ENCODE results near the gene TTLL13. TPM values are rescaled to one million over a fixed set of nuclear protein-coding genes. Genes with fewer than 3 reads are reported as not detected.

Gene TTLL13
- total and polyA plus RNA-seq, 2 experiments from 2014 or later = not detected

- DNase-seq (ENCODE audit: low spot score) = peak; percentile 17
- peak overlapping the region; percentile 78 for H3K4me2 ChIP-seq
- TF ChIP-seq EZH2phosphoT487 (IDR thresholded peaks at IDR 0.05; ENCODE audit: low read depth, severe bottlenecking, unreplicated experiment) = no peak
- no peak for TF ChIP-seq EZH2 (IDR thresholded peaks at IDR 0.05; ENCODE audit: borderline replicate concordance)
- TF ChIP-seq, protein P1, sequence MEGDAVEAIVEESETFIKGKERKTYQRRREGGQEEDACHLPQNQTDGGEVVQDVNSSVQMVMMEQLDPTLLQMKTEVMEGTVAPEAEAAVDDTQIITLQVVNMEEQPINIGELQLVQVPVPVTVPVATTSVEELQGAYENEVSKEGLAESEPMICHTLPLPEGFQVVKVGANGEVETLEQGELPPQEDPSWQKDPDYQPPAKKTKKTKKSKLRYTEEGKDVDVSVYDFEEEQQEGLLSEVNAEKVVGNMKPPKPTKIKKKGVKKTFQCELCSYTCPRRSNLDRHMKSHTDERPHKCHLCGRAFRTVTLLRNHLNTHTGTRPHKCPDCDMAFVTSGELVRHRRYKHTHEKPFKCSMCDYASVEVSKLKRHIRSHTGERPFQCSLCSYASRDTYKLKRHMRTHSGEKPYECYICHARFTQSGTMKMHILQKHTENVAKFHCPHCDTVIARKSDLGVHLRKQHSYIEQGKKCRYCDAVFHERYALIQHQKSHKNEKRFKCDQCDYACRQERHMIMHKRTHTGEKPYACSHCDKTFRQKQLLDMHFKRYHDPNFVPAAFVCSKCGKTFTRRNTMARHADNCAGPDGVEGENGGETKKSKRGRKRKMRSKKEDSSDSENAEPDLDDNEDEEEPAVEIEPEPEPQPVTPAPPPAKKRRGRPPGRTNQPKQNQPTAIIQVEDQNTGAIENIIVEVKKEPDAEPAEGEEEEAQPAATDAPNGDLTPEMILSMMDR (IDR thresholded peaks at IDR 0.05; ENCODE audit: poor library complexity) = no peak
- H3K9me3 ChIP-seq (ENCODE audit: low read depth) = no peaks in the 10 kb centered on the region
- H2AFZ ChIP-seq = peak overlapping the region; percentile 75
- peak overlapping the region; percentile 96 for H3K27ac ChIP-seq
- no peaks in the 10 kb centered on the region for H3K36me3 ChIP-seq (replicated peaks; ENCODE audit: insufficient read depth, low read depth)
- no peaks in the 10 kb centered on the region for H3K9me2 ChIP-seq (replicated peaks; ENCODE audit: insufficient read depth)
- WGBS (ENCODE audit: low lambda C conversion rate, missing lambda C conversion rate) = 73% methylated on average over 4 of the region's 4 CpGs
- peaks cover 3% of the 10 kb centered on the region for H4K20me1 ChIP-seq (ENCODE audit: insufficient read depth, poor library complexity, severe bottlenecking)
- no peaks in the 10 kb centered on the region for H3K27me3 ChIP-seq
- peaks cover 29% of the 10 kb centered on the region for H3K79me2 ChIP-seq
- H3K4me1 ChIP-seq (ENCODE audit: insufficient read depth) = no peaks in the 10 kb centered on the region
- no peak overlapping the region for H3K4me3 ChIP-seq
These were observed 15.3 kb downstream of the TTLL13 start for GRCh38 chr15:90264671-90265070.

GRCh38 chr15:90265271-90266060, 16.1 kb downstream of the TTLL13 start, which contains the start of gene NGRN:
TSS of gene NGRN (plus strand) at chr15:90265672. CDS start at chr15:90265713, 41 bp downstream.
- Histone ChIP-seq H3K4me1 (ENCODE audit: insufficient read depth) (no peaks in the 10 kb centered on the region), H3K4me2 (peak within 1 kb of the TSS; percentile 78), H3K9me2 (replicated peaks; ENCODE audit: insufficient read depth) (no peaks in the 10 kb centered on the region), H3K9me3 (ENCODE audit: low read depth) (no peaks in the 10 kb centered on the region), H3K27me3 (no peaks in the 10 kb centered on the region), H4K20me1 (ENCODE audit: insufficient read depth, poor library complexity, severe bottlenecking) (peaks cover 10% of the 10 kb centered on the region), H3K36me3 (replicated peaks; ENCODE audit: insufficient read depth, low read depth) (no peaks in the 10 kb centered on the region), H3K4me3 (peak within 1 kb of the TSS; percentile 42), H3K27ac (peak within 1 kb of the TSS; percentile 96), H3K79me2 (peaks cover 34% of the 10 kb centered on the region), H2AFZ (peak within 1 kb of the TSS; percentile 75)
- peak; percentile 84 for DNase-seq (ENCODE audit: low spot score)
- TF ChIP-seq, protein P1 (IDR thresholded peaks at IDR 0.05; ENCODE audit: poor library complexity) = no peak
- TF ChIP-seq EZH2 (IDR thresholded peaks at IDR 0.05; ENCODE audit: borderline replicate concordance) = no peak
- TF ChIP-seq EZH2phosphoT487 (IDR thresholded peaks at IDR 0.05; ENCODE audit: low read depth, severe bottlenecking, unreplicated experiment) = no peak
- 47% methylated on average over 59 of the region's 59 CpGs for WGBS (ENCODE audit: low lambda C conversion rate, missing lambda C conversion rate)

DNA sequence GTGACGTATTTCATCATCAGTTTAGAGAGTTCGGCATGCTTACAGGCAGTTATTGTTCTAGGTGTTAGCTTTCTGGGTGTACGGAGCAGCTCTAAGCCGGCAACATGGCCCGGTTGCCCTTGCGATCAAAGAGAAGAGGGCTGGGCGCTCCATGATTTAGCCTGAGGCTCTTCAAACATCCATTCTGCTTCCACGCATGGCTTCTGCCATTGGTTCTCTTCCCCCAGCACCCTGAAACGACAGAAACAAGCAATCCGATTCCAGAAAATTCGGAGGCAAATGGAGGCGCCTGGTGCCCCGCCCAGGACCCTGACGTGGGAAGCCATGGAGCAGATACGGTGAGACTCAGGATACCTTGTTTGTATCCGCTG, 16.7 kb downstream of the TTLL13 start:
- peak overlapping the region; percentile 42 for H3K4me3 ChIP-seq
- WGBS (ENCODE audit: low lambda C conversion rate, missing lambda C conversion rate) = 49% methylated on average over 16 of the region's 16 CpGs
- TF ChIP-seq EZH2phosphoT487 (IDR thresholded peaks at IDR 0.05; ENCODE audit: low read depth, severe bottlenecking, unreplicated experiment) (no peak), EZH2 (IDR thresholded peaks at IDR 0.05; ENCODE audit: borderline replicate concordance) (no peak)
- TF ChIP-seq, protein P1 (IDR thresholded peaks at IDR 0.05; ENCODE audit: poor library complexity) = no peak
- peak overlapping the region; percentile 75 for H2AFZ ChIP-seq
- peak overlapping the region; percentile 96 for H3K27ac ChIP-seq
- H4K20me1 ChIP-seq (ENCODE audit: insufficient read depth, poor library complexity, severe bottlenecking) = peaks cover 11% of the 10 kb centered on the region
- peak overlapping the region; percentile 78 for H3K4me2 ChIP-seq
- H3K36me3 ChIP-seq (replicated peaks; ENCODE audit: insufficient read depth, low read depth) = no peaks in the 10 kb centered on the region
- H3K9me2 ChIP-seq (replicated peaks; ENCODE audit: insufficient read depth) = no peaks in the 10 kb centered on the region
- H3K79me2 ChIP-seq = peaks cover 34% of the 10 kb centered on the region
- no peak for DNase-seq (ENCODE audit: low spot score)
- H3K9me3 ChIP-seq (ENCODE audit: low read depth) = no peaks in the 10 kb centered on the region
- no peaks in the 10 kb centered on the region for H3K4me1 ChIP-seq (ENCODE audit: insufficient read depth)
- H3K27me3 ChIP-seq = no peaks in the 10 kb centered on the region

Measured in hepatocyte (in vitro differentiated cells).